C4-2B (cell line): ENCODE data around the gene DNASE1L1.

ENCODE experiments used
- CTCF ChIP-seq: fragments of 450-650 bp; conservative IDR thresholded peaks from 2 replicates; pipeline ENCODE4 v1.5.1; 2017; ENCODE audit warnings: mild to moderate bottlenecking
- ZFX ChIP-seq: fragments of 450-650 bp; IDR thresholded peaks from 2 replicates; pipeline ENCODE4 v1.6.1; 2017

DNA sequence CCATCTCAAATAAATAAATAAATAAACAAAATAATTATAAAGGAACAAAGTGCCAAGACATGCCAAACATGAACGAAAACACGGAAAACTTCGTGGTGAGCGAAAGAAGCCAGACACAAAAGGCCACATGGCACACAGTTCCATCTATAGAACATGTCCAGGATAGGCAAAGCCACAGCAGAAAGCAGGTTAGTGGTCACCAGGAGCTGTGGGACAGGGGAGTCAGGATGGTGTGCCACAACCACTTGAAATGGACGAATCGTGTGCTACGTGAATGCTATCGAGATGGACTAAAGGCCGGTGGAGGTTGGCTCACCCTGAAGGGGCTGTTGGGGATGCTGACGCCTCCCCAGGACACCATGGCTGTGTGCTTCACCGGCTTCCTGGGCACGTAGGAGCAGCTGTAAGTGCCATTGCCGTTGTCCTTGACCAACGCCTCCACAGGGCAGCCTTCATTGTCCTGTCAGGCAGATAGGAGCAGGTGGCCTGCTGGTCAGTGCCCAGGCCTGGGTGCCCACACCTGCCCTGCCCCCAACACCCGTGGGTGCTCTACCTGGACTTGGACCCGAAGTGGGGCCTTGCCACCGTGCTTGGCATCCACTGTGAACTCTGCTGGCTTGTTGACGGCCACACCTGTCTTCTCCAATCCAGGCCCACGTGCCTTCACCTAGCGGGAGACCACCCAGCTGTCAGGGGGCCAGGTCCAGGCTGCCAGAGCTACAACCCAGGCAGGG lies 45.2 kb downstream of the DNASE1L1 start:
- no peak for TF ChIP-seq CTCF
- TF ChIP-seq ZFX = no peak
